Thyroid gland (tissue), 4 donors: ENCODE results near the gene GLIS1.

ENCODE experiments used
- CTCF ChIP-seq, 6 experiments: fragments of 200-600 bp in 3 of 6; fragments of 450-650 bp in 3 of 6; sonication (generic) in 3 of 6; IDR thresholded peaks; one replicate each; pipeline ENCODE4 v1.5.1; 2016 to 2019; ENCODE audit warnings: antibody characterized with exemption in 6 of 6, mild to moderate bottlenecking in 2 of 6, inconsistent platforms in 1 of 6, moderate library complexity in 1 of 6
- POLR2A ChIP-seq, 2 donors: fragments of 450-650 bp; IDR thresholded peaks; one replicate each; pipeline ENCODE4 v1.6.1; 2017; ENCODE audit warnings: antibody characterized with exemption in 2 of 2, mild to moderate bottlenecking in 2 of 2, moderate library complexity in 1 of 2

DNA sequence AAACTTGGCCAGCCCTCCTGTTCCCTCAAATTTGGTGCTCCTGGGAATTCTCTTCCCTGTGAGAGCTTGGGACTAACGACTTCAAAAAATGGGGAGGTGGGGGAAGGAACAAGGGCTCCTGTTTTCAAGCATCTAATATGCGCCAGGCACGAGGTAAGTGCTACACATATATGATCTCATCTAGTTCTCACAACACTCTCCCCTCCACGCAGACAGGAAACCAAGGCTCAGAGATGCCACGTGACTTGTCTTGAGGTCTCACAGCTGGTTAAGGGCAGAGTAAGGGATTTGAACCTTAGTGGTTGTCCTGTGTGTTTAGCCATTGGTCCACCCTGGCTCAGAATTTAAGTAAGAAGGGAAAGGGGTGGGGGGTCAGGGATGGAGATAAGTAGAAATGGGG lies 153.8 kb downstream of the GLIS1 start:
- TF ChIP-seq CTCF (IDR thresholded peaks at IDR 0.05) (no peak), POLR2A (IDR thresholded peaks at IDR 0.05) (no peak)
